Tibial artery (tissue), 4 donors: Measurements from ENCODE around the gene SMCHD1.

Experiments
- DNase-seq, 2 donors: peaks; one replicate each; pipeline ENCODE4 v3.0.0-alpha.2; 2019
- H3K27ac ChIP-seq, 2 donors: fragments of 200-600 bp; sonication (generic) in 1 of 2; 1 replicate in 1 of 2; 2 replicates in 1 of 2; pipeline ENCODE4 v1.5.1; 2018 to 2019; ENCODE audit warnings: mild to moderate bottlenecking in 1 of 2
- H3K27me3 ChIP-seq, 2 donors: fragments of 200-600 bp; sonication (generic) in 1 of 2; one replicate each; pipeline versions ENCODE4 v1.5.1 to v1.6.0; 2016 to 2019
- H3K36me3 ChIP-seq, 3 donors: fragments of 200-600 bp; sonication (generic) in 2 of 3; one replicate each; pipeline ENCODE4 v1.5.1; 2016 to 2019; ENCODE audit warnings: mild to moderate bottlenecking in 2 of 3
- H3K4me1 ChIP-seq, 4 donors: fragments of 200-600 bp; sonication (generic) in 2 of 4; 1 replicate in 3 of 4; 2 replicates in 1 of 4; pipeline ENCODE4 v1.5.1; 2016 to 2019
- H3K4me3 ChIP-seq, 2 donors: fragments of 200-600 bp; sonication (generic) in 1 of 2; 1 replicate in 1 of 2; 2 replicates in 1 of 2; pipeline ENCODE4 v1.5.1; 2018 to 2019; ENCODE audit warnings: mild to moderate bottlenecking in 2 of 2
- H3K9me3 ChIP-seq, 3 donors: fragments of 200-600 bp; sonication (generic) in 1 of 3; one replicate each; pipeline ENCODE4 v1.5.1; 2016 to 2019
- CTCF ChIP-seq, 2 experiments: fragments of 200-600 bp in 1 of 2; fragments of 450-650 bp in 1 of 2; IDR thresholded peaks; one replicate each; pipeline ENCODE4 v1.5.1; 2017 to 2019; ENCODE audit warnings: antibody characterized with exemption in 2 of 2, mild to moderate bottlenecking in 1 of 2, moderate library complexity in 1 of 2
- intact Hi-C: fragments of 100-400 bp; cut with DNase I; formaldehyde crosslinking; loops from one replicate; pipeline ENCODE4 v1.15.0; 2023; ENCODE audit warnings: low total_unique reads

SMCHD1 gene

GRCh38 chr18:2707551-2708168 lies 52.1 kb downstream of the SMCHD1 start:
- Histone ChIP-seq H3K4me1 (no peaks in the 10 kb centered on the region), H3K9me3 (no peaks in the 10 kb centered on the region), H3K27ac (no peak overlapping the region), H3K27me3 (no peaks in the 10 kb centered on the region), H3K4me3 (no peak overlapping the region), H3K36me3 (peaks cover 58 to 69% (median 68%) of the 10 kb centered on the region in 3 donors)
- TF ChIP-seq CTCF (IDR thresholded peaks at IDR 0.05) = no peak
- intact Hi-C loops = no loop called here
- DNase-seq = no peak

DNA sequence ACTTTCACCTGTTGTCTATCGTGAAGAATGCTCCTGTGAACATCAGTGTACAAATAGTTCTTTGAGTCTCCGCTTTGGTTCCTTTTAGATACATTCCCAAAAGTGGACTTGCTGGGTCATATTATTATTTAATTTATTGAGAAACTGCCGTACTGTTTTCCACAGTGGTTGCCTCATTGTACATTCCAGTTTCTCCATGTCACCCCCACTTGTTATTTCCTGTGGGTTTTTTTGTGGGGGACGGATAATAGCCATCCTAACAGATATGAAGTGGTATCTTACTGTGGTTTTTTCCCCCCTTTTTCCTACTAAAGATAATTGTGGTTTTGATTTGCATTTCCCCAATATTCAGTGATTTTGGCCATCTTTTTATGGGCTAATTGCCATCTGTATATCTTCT lies 53.8 kb downstream of the SMCHD1 start:
- no peak for TF ChIP-seq CTCF (IDR thresholded peaks at IDR 0.05)
- Histone ChIP-seq H3K27me3 (no peaks in the 10 kb centered on the region), H3K36me3 (peaks cover 58 to 65% (median 61%) of the 10 kb centered on the region in 3 donors), H3K27ac (no peak overlapping the region), H3K4me1 (no peaks in the 10 kb centered on the region), H3K9me3 (no peaks in the 10 kb centered on the region), H3K4me3 (no peak overlapping the region)
- DNase-seq = no peak
- intact Hi-C loops = no loop called here

DNA sequence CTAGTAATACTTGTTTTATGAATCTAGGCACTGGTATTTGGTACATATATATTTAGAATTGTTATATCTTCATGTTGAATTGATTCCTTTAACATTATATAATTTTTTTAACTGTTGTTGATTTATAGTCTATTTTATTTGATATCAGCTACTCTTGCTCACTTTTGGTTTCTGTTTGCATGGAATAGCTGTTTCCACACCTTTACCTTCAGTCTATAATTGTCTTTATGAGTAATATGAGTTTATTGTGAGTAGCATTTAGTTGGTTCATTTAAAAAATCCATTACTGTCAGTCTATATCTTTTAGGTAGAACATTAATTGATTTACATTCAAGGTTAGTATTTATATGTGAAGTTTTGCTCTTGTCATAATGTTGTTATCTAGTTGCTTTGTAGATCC lies 58.6 kb downstream of the SMCHD1 start:
- intact Hi-C loops = no loop called here
- TF ChIP-seq CTCF (IDR thresholded peaks at IDR 0.05) = no peak
- Histone ChIP-seq H3K4me3 (no peak overlapping the region), H3K9me3 (no peaks in the 10 kb centered on the region), H3K4me1 (no peaks in the 10 kb centered on the region), H3K27me3 (no peaks in the 10 kb centered on the region), H3K36me3 (peaks cover 27 to 64% (median 40%) of the 10 kb centered on the region in 3 donors), H3K27ac (no peak overlapping the region)
- no peak for DNase-seq

- no peaks in the 10 kb centered on the region for H3K9me3 ChIP-seq
- no peak for TF ChIP-seq CTCF (IDR thresholded peaks at IDR 0.05)
- DNase-seq = no peak
- H3K36me3 ChIP-seq = peaks cover 31 to 64% (median 42%) of the 10 kb centered on the region in 3 donors
- no peaks in the 10 kb centered on the region for H3K4me1 ChIP-seq
- no peaks in the 10 kb centered on the region for H3K27me3 ChIP-seq
- H3K27ac ChIP-seq = no peak overlapping the region
- H3K4me3 ChIP-seq = no peak overlapping the region
- intact Hi-C loops = no loop called here
Measured at GRCh38 chr18:2715990-2716389, 60.5 kb downstream of the SMCHD1 start.

DNA sequence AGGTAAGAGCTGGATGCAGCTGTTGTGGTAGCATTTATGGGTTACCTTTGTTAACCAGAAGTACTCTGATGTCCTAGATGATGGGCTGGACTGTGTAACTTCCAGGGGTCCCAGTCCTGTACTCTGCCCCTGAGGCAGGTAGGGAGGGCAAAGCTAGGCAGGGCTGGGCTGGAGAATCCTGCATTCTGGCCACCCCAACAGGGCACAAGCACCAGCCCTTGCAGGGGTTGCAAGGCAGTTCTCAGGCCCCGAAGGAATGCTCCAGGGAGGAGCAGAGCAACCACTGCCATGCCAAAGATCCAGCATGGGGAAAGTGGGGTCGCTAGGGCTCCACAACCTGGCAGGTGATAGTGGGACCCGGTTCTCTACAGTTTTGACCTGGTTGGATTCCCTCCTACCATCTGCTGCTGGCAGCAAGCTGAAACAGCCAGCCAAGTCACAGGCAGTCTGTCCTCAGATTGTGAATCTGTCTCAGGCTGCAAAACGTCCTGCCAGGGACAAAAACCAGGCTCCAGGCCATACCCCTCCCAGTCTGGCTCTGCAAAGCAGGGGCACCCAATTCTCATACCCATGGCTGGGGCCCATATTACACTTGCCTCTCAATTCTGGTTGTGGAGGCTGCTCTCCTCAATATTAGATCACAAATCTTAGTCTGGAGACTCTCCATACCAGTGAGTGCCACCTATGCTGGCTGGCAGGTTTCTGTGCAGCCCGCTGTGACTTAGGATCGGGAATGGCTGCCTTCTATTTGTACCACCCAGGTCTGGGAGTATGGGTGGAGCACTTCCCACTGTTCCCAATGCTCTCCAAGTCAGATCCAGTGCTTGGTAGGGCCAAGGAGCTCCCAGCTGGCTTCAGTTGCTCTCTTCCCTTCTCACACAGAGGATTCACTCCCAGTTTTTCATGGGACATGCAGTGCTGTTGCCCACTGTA lies 61.1 kb downstream of the SMCHD1 start:
- no peak for TF ChIP-seq CTCF (IDR thresholded peaks at IDR 0.05)
- Histone ChIP-seq H3K9me3 (no peaks in the 10 kb centered on the region), H3K27me3 (no peaks in the 10 kb centered on the region), H3K4me1 (no peaks in the 10 kb centered on the region), H3K4me3 (no peak overlapping the region), H3K36me3 (peaks cover 31 to 66% (median 46%) of the 10 kb centered on the region in 3 donors), H3K27ac (no peak overlapping the region)
- no peak for DNase-seq
- intact Hi-C loops = no loop called here
